K562 (cell line): ENCODE data around the gene EPHX1. TPM values are rescaled to one million over a fixed set of nuclear protein-coding genes. Genes with fewer than 3 reads are reported as not detected.
A peak's percentile ranks its signal among the peaks of the same experiment; 100 is the strongest.

Experiments used
- CBX1 ChIP-seq: sonication (generic); IDR thresholded peaks from 2 replicates; pipeline ENCODE4 v1.6.1; 2016; ENCODE audit warnings: antibody characterized with exemption, low read depth, mild to moderate bottlenecking
- KDM4B ChIP-seq, 2 experiments: fragments of 450-650 bp in 1 of 2; sonication (generic) in 1 of 2; IDR thresholded peaks; 2 replicates each; pipeline ENCODE4 v1.6.1; 2016 to 2017; ENCODE audit warnings: borderline replicate concordance in 2 of 2, antibody characterized with exemption in 1 of 2, low read depth in 1 of 2, mild to moderate bottlenecking in 1 of 2
- KDM5B ChIP-seq: fragments of 200-600 bp; sonication (generic); IDR thresholded peaks from 2 replicates; pipeline ENCODE4 v1.6.1; 2012; ENCODE audit warnings: low read depth, mild to moderate bottlenecking, moderate library complexity, low read length, control low read depth, inconsistent platforms; ENCODE audit not compliant: insufficient replicate concordance
- MAFF ChIP-seq: IDR thresholded peaks from 2 replicates; pipeline ENCODE4 v1.6.1; 2012; ENCODE audit warnings: low read length, improper control_type of control experiment
- PHF21A ChIP-seq: fragments of 450-650 bp; IDR thresholded peaks from 2 replicates; pipeline ENCODE4 v1.6.1; 2017; ENCODE audit warnings: low read depth, borderline replicate concordance
- polyA plus RNA-seq, 8 experiments: library from polyadenylated mRNA; depleted of rRNA in 4 of 8; stranded (reverse) in 5 of 8; unstranded in 3 of 8; fragments of >200 nt; fragmentation: Nextera tagmentation in 2 of 8; fragmentation: Illumina TruSeq in 1 of 8; extraction: Ambion mirVana in 2 of 8; extraction: Trizol in 1 of 8; gene quantifications; 2 replicates each; pipeline versions ENCODE4 v1.2.1 to v1.2.3, GENCODE V29; 2011 to 2014; ENCODE audit warnings: inconsistent platforms in 1 of 8, missing spikeins in 1 of 8
- total RNA-seq, 7 experiments: library from RNA; depleted of rRNA in 6 of 7; stranded (reverse); fragments of >200 nt in 6 of 7; fragmentation: Illumina TruSeq in 2 of 7; extraction: Trizol in 2 of 7; gene quantifications; 2 replicates each; pipeline versions ENCODE4 v1.2.1 to v1.2.3, GENCODE V29; 2011 to 2021; ENCODE audit warnings: low replicate concordance in 1 of 7
- TF ChIP-seq, protein P1 (sequence below): fragments of 250-450 bp; sonication (Bioruptor Pico); IDR thresholded peaks from 2 replicates; pipeline ENCODE4 v1.8.0; 2021; ENCODE audit warnings: mild to moderate bottlenecking, moderate library complexity
- TF ChIP-seq, protein P2 (sequence below): sonication (generic); formaldehyde crosslinking; IDR thresholded peaks from 2 replicates; pipeline ENCODE4 v1.8.0; 2023; ENCODE audit warnings: missing genetic modification reagents, mild to moderate bottlenecking, borderline replicate concordance
- TF ChIP-seq, protein P3 (sequence below): fragments of 200-800 bp; sonication (Bioruptor generic); IDR thresholded peaks from 2 replicates; pipeline ENCODE4 v1.6.1; 2016; ENCODE audit warnings: missing genetic modification characterization, missing compliant biosample characterization
- TF ChIP-seq, protein P4 (sequence below): sonication (generic); formaldehyde crosslinking; IDR thresholded peaks from 2 replicates; pipeline ENCODE4 v1.4.0; 2020; ENCODE audit warnings: mild to moderate bottlenecking, missing genetic modification reagents

The EPHX1 gene
- total and polyA plus RNA-seq, 9 of the 15 experiments (the other 6 are each of a cell fraction or from before 2014, with no cell fraction given) = 0.21 to 27.0 (median 6.7) TPM

DNA sequence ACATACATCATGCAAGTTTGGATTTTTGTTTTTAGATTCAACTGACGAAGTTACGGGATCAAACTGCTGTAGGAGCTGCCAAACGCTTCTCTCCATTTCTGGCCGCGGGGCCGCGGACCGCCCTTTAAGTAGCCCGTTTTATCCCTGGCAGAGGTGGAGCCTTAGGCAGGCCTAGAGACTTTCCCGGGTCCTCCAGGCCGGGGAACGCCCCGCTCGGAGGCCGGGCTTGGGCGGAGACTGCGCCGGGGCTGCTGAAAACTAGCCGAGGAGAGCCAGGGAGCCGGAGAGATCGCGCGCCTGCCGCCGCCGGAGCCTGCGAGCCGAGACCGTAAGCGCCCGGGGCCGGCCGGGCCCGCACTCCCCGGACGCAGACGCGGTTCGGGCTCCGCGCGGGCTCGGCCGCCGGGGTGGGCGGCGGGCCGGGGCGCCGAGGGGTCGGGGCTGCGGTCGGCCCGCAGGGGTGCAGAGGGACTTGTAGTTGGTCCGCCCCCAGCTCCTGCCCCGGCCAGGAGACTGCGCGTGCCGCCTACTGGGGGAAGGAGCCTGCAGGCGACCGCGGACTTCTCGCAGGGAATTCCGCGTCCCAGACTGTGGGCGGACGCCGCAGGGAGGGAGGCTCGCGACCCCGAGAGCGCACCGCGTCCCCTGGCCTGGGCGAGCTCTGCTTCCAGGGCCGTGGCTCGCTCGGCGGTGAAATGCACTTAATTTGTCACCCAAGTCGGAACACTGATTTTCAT is at the start of gene EPHX1 (continued):
- TF ChIP-seq, protein P1, sequence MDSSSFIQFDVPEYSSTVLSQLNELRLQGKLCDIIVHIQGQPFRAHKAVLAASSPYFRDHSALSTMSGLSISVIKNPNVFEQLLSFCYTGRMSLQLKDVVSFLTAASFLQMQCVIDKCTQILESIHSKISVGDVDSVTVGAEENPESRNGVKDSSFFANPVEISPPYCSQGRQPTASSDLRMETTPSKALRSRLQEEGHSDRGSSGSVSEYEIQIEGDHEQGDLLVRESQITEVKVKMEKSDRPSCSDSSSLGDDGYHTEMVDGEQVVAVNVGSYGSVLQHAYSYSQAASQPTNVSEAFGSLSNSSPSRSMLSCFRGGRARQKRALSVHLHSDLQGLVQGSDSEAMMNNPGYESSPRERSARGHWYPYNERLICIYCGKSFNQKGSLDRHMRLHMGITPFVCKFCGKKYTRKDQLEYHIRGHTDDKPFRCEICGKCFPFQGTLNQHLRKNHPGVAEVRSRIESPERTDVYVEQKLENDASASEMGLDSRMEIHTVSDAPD = no peak
- TF ChIP-seq CBX1 (peak; percentile 18; the same call in 1 of the 2 replicates), PHF21A (peak; percentile 65; the same call in 1 of the 2 replicates), KDM4B (IDR thresholded peaks at IDR 0.05; ENCODE audit: borderline replicate concordance in 2 of 2, low read depth in 1 of 2) (no peak), MAFF (no peak), KDM5B (peak; percentile 71)
- TF ChIP-seq, protein P2, sequence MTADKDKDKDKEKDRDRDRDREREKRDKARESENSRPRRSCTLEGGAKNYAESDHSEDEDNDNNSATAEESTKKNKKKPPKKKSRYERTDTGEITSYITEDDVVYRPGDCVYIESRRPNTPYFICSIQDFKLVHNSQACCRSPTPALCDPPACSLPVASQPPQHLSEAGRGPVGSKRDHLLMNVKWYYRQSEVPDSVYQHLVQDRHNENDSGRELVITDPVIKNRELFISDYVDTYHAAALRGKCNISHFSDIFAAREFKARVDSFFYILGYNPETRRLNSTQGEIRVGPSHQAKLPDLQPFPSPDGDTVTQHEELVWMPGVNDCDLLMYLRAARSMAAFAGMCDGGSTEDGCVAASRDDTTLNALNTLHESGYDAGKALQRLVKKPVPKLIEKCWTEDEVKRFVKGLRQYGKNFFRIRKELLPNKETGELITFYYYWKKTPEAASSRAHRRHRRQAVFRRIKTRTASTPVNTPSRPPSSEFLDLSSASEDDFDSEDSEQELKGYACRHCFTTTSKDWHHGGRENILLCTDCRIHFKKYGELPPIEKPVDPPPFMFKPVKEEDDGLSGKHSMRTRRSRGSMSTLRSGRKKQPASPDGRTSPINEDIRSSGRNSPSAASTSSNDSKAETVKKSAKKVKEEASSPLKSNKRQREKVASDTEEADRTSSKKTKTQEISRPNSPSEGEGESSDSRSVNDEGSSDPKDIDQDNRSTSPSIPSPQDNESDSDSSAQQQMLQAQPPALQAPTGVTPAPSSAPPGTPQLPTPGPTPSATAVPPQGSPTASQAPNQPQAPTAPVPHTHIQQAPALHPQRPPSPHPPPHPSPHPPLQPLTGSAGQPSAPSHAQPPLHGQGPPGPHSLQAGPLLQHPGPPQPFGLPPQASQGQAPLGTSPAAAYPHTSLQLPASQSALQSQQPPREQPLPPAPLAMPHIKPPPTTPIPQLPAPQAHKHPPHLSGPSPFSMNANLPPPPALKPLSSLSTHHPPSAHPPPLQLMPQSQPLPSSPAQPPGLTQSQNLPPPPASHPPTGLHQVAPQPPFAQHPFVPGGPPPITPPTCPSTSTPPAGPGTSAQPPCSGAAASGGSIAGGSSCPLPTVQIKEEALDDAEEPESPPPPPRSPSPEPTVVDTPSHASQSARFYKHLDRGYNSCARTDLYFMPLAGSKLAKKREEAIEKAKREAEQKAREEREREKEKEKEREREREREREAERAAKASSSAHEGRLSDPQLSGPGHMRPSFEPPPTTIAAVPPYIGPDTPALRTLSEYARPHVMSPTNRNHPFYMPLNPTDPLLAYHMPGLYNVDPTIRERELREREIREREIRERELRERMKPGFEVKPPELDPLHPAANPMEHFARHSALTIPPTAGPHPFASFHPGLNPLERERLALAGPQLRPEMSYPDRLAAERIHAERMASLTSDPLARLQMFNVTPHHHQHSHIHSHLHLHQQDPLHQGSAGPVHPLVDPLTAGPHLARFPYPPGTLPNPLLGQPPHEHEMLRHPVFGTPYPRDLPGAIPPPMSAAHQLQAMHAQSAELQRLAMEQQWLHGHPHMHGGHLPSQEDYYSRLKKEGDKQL (CRISPR knock-in tag) = no peak
- TF ChIP-seq, protein P3, sequence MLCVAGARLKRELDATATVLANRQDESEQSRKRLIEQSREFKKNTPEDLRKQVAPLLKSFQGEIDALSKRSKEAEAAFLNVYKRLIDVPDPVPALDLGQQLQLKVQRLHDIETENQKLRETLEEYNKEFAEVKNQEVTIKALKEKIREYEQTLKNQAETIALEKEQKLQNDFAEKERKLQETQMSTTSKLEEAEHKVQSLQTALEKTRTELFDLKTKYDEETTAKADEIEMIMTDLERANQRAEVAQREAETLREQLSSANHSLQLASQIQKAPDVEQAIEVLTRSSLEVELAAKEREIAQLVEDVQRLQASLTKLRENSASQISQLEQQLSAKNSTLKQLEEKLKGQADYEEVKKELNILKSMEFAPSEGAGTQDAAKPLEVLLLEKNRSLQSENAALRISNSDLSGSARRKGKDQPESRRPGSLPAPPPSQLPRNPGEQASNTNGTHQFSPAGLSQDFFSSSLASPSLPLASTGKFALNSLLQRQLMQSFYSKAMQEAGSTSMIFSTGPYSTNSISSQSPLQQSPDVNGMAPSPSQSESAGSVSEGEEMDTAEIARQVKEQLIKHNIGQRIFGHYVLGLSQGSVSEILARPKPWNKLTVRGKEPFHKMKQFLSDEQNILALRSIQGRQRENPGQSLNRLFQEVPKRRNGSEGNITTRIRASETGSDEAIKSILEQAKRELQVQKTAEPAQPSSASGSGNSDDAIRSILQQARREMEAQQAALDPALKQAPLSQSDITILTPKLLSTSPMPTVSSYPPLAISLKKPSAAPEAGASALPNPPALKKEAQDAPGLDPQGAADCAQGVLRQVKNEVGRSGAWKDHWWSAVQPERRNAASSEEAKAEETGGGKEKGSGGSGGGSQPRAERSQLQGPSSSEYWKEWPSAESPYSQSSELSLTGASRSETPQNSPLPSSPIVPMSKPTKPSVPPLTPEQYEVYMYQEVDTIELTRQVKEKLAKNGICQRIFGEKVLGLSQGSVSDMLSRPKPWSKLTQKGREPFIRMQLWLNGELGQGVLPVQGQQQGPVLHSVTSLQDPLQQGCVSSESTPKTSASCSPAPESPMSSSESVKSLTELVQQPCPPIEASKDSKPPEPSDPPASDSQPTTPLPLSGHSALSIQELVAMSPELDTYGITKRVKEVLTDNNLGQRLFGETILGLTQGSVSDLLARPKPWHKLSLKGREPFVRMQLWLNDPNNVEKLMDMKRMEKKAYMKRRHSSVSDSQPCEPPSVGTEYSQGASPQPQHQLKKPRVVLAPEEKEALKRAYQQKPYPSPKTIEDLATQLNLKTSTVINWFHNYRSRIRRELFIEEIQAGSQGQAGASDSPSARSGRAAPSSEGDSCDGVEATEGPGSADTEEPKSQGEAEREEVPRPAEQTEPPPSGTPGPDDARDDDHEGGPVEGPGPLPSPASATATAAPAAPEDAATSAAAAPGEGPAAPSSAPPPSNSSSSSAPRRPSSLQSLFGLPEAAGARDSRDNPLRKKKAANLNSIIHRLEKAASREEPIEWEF (CRISPR knock-in tag) = no peak
- TF ChIP-seq, protein P4, sequence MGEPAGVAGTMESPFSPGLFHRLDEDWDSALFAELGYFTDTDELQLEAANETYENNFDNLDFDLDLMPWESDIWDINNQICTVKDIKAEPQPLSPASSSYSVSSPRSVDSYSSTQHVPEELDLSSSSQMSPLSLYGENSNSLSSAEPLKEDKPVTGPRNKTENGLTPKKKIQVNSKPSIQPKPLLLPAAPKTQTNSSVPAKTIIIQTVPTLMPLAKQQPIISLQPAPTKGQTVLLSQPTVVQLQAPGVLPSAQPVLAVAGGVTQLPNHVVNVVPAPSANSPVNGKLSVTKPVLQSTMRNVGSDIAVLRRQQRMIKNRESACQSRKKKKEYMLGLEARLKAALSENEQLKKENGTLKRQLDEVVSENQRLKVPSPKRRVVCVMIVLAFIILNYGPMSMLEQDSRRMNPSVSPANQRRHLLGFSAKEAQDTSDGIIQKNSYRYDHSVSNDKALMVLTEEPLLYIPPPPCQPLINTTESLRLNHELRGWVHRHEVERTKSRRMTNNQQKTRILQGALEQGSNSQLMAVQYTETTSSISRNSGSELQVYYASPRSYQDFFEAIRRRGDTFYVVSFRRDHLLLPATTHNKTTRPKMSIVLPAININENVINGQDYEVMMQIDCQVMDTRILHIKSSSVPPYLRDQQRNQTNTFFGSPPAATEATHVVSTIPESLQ (CRISPR knock-in tag) = no peak
